ENCODE measurements around the gene ACSL5. TPM values are rescaled to one million over a fixed set of nuclear protein-coding genes. Genes with fewer than 3 reads are reported as not detected.
"Not testable (repeated sequence)": the region's sequence is repeated elsewhere in the genome, so short reads cannot be mapped to it uniquely, and the experiment has no call there.

The ACSL5 gene
- total RNA-seq, 4 donors from 2014 or later = 7.4 to 30.6 (median 11.9) TPM

DNA sequence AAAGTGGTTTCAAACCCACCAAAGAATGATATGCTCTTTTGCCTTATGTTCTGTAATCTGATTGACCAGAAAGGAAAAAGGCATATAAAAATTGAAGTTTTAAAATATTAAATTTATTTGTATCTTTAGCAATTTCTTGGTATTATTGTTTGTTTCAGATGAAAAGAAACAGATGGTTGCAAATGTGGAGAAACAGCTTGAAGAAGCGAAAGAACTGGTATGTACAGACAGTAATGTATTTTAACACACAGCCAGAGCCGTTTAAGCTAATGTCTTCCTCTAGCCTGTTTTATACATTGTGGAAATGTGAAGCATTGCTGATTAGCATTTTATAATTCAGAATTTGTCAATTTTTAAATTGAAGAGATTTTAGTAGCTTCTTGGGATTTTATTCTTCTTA, 86.5 kb downstream of the ACSL5 start:
- TF ChIP-seq, protein P1, sequence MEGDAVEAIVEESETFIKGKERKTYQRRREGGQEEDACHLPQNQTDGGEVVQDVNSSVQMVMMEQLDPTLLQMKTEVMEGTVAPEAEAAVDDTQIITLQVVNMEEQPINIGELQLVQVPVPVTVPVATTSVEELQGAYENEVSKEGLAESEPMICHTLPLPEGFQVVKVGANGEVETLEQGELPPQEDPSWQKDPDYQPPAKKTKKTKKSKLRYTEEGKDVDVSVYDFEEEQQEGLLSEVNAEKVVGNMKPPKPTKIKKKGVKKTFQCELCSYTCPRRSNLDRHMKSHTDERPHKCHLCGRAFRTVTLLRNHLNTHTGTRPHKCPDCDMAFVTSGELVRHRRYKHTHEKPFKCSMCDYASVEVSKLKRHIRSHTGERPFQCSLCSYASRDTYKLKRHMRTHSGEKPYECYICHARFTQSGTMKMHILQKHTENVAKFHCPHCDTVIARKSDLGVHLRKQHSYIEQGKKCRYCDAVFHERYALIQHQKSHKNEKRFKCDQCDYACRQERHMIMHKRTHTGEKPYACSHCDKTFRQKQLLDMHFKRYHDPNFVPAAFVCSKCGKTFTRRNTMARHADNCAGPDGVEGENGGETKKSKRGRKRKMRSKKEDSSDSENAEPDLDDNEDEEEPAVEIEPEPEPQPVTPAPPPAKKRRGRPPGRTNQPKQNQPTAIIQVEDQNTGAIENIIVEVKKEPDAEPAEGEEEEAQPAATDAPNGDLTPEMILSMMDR (IDR thresholded peaks at IDR 0.05) = no peak
- no peak for TF ChIP-seq POLR2A (IDR thresholded peaks at IDR 0.05)
- DNase-seq = no peak
- intact Hi-C loops (cut with DNase I; ENCODE audit: low total_unique reads) = no loop called here

DNA sequence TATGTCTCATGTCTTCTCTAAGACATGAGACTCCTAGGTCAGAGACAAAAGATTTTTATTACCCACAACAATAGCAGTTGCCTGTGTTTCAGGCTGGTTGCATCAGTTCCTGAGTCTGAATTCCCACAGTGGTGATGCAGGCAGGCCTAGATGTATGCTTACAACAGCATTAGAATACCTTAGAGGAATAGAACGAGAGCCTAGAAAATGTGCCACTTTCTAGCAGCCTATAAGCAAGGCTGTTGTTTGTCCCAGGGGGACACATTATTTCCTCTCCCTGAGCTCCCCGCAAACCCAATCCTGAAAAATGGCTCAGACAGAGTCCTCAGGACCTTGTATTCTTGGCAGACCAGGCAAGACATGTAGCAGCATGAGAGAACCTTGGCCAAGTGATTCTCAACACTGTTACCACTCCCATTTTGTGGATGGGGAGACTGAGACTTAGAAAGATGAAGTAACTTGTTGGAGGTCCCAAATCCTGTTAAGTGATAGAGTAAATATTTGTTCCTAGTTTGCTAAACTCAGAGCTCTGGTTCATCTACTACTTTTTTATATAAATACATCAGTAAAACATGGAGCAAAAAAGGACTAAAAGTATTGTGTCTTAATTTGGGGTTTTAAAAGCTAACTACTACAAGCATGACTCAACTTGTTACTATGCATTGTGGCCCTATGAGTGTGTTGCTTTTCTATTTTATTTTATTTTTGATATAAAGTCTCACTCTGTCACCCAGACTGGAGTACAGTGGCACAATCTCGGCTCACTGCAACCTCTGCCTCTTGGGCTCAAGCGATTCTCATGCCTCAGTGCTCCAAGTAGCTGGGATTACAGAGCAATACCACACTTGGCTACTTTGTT, 87.3 kb downstream of the ACSL5 start:
- intact Hi-C loops (cut with DNase I; ENCODE audit: low total_unique reads) = no loop called here
- no peaks in the 10 kb centered on the region for H3K27me3 ChIP-seq
- H3K27ac ChIP-seq = no peak overlapping the region
- H3K4me1 ChIP-seq = no peaks in the 10 kb centered on the region
- TF ChIP-seq, protein P1 (IDR thresholded peaks at IDR 0.05) = no peak
- TF ChIP-seq POLR2A (IDR thresholded peaks at IDR 0.05) = no peak
- H3K4me3 ChIP-seq = no peak overlapping the region
- no peaks in the 10 kb centered on the region for H3K36me3 ChIP-seq
- DNase-seq = no peak
- H3K9me3 ChIP-seq = no peaks in the 10 kb centered on the region

More for the DNA sequence above, 86.5 kb downstream of the ACSL5 start:
- Histone ChIP-seq H3K27me3 (no peaks in the 10 kb centered on the region), H3K4me3 (no peak overlapping the region), H3K4me1 (no peaks in the 10 kb centered on the region), H3K27ac (no peak overlapping the region), H3K36me3 (no peaks in the 10 kb centered on the region), H3K9me3 (no peaks in the 10 kb centered on the region)

DNA sequence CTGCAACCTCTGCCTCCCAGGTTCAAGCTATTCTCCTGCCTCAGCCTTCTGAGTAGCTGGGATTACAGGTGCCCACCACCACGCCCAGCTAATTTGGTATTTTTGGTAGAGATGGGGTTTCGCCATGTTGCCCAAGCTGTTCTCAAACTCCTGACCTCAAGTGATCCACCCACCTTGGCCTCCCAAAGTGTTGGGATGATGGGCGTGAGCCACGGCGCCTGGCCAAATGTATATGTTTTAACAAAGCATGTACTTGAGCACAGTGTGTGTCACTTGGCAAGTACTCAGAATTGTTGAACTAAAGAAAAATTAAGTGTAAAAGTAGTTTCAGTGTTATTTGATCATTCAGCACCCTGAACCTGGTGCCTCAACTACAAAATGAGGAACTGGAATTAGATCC, 90.2 kb downstream of the ACSL5 start:
- H3K9me3 ChIP-seq; intact Hi-C loops (cut with DNase I; ENCODE audit: low total_unique reads); DNase-seq; H3K4me1 ChIP-seq; H3K27ac ChIP-seq; H3K36me3 ChIP-seq; H3K4me3 ChIP-seq; H3K27me3 ChIP-seq: not testable (repeated sequence)

DNA sequence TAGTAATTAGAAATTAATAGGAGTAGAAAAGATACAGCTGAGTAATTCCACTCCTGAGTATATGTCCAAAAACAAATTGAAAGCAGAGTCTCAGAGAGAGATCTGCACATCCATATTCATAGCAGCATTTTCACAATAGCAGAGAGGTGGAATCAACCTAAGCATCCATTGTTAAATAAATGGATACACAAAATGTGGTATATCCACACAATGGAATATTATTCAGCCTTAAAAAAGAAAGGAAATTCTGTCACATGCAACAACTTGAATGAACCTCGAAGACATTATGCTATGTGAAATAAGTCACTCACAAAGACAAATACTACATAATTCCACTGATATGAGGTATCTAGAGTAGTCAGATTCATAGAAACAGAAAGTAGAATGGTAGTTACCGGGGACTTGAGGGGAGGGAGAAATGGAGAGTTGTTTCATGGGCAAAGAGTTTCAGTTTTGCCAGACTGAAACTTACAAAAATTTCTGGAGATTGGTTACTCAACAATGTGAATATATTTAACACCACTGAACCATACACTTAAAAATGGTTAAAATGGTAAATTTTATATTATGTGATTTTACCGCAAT, 91.5 kb downstream of the ACSL5 start:
- H3K4me1 ChIP-seq = no peaks in the 10 kb centered on the region
- intact Hi-C loops (cut with DNase I; ENCODE audit: low total_unique reads) = no loop called here

DNA sequence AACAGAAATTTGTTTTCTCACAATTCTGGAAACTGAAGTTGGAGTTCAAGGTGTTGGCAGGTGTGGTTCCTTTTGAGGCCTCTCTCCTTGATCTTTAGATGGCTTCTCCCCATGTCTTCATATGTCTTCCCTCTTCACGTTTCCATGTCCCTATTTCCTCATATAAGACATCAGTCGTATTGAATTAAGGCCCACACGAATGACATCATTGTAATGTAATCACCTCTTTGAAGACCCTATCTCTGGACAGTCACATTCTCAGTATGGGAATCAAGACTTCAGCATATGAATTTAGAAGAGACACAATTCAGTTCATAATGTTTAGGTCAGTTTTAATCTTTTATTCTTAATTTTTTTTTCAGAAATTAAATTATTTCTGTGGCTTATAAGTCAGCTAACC, 92.9 kb downstream of the ACSL5 start:
- no peak for TF ChIP-seq POLR2A (IDR thresholded peaks at IDR 0.05)
- TF ChIP-seq, protein P1 (IDR thresholded peaks at IDR 0.05) = no peak
- Histone ChIP-seq H3K4me3 (no peak overlapping the region), H3K9me3 (no peaks in the 10 kb centered on the region), H3K4me1 (no peaks in the 10 kb centered on the region), H3K36me3 (no peaks in the 10 kb centered on the region), H3K27ac (no peak overlapping the region), H3K27me3 (no peaks in the 10 kb centered on the region)
- no peak for DNase-seq
- intact Hi-C loops (cut with DNase I; ENCODE audit: low total_unique reads) = no loop called here

More for the DNA sequence above, 91.5 kb downstream of the ACSL5 start:
- Histone ChIP-seq H3K36me3 (no peaks in the 10 kb centered on the region), H3K4me3 (no peak overlapping the region), H3K9me3 (no peaks in the 10 kb centered on the region), H3K27me3 (no peaks in the 10 kb centered on the region), H3K27ac (no peak overlapping the region)
- TF ChIP-seq, protein P1 (IDR thresholded peaks at IDR 0.05) = no peak
- TF ChIP-seq POLR2A (IDR thresholded peaks at IDR 0.05) = no peak
- no peak for DNase-seq
